Measurements from ENCODE around the gene ASPDH.

The ASPDH gene

GRCh38 chr19:50512112-50512998 is 1.4 kb downstream of the ASPDH start:
- TF ChIP-seq CTCF (IDR thresholded peaks at IDR 0.05) (no peak), ZFX (IDR thresholded peaks at IDR 0.05; ENCODE audit: borderline replicate concordance) (no peak)
- H3K27ac ChIP-seq, result peak overlapping the region; percentile 67

- peak within 1 kb of the TSS; percentile 67 for H3K27ac ChIP-seq
- TF ChIP-seq CTCF (IDR thresholded peaks at IDR 0.05), result no peak
- TF ChIP-seq ZFX (IDR thresholded peaks at IDR 0.05; ENCODE audit: borderline replicate concordance), result no peak
Observed at GRCh38 chr19:50511069-50511822, 2.5 kb downstream of the ASPDH start, which contains the start of gene JOSD2. Gene JOSD2 (minus strand): TSS chr19:50511191. CDS start chr19:50510431, 760 bp downstream.

- TF ChIP-seq CTCF (IDR thresholded peaks at IDR 0.05) (no peak), ZFX (IDR thresholded peaks at IDR 0.05; ENCODE audit: borderline replicate concordance) (no peak)
- peak overlapping the region; percentile 67 for H3K27ac ChIP-seq
Observed at GRCh38 chr19:50510700-50511068, 3.0 kb downstream of the ASPDH start.

GRCh38 chr19:50510121-50510670 is 3.5 kb downstream of the ASPDH start:
- peak overlapping the region; percentile 67 for H3K27ac ChIP-seq
- TF ChIP-seq ZFX (IDR thresholded peaks at IDR 0.05; ENCODE audit: borderline replicate concordance), result no peak
- TF ChIP-seq CTCF (IDR thresholded peaks at IDR 0.05), result no peak

GRCh38 chr19:50509366-50509765 is 4.3 kb downstream of the ASPDH start:
- H3K27ac ChIP-seq, result no peak overlapping the region
- no peak for TF ChIP-seq CTCF (IDR thresholded peaks at IDR 0.05)
- TF ChIP-seq ZFX (IDR thresholded peaks at IDR 0.05; ENCODE audit: borderline replicate concordance), result no peak

GRCh38 chr19:50508843-50509190 is 4.9 kb downstream of the ASPDH start:
- TF ChIP-seq ZFX (IDR thresholded peaks at IDR 0.05; ENCODE audit: borderline replicate concordance) (no peak), CTCF (IDR thresholded peaks at IDR 0.05) (no peak)
- no peak overlapping the region for H3K27ac ChIP-seq

Data from 22Rv1 (cell line).